ENCODE measurements around the gene EME1. TPM values are rescaled to one million over a fixed set of nuclear protein-coding genes. Genes with fewer than 3 reads are reported as not detected.

EME1 gene
- total RNA-seq, 1 experiment from 2014 or later: 20.0 TPM

GRCh38 chr17:50345432-50346312 is 27.4 kb upstream of the EME1 start, which contains the start of gene XYLT2:
Gene XYLT2, plus strand, starts transcription at chr17:50346126. Its CDS starts 15 bp downstream, at chr17:50346141.
- CTCF ChIA-PET: interaction anchor here (0.6 kb wide), 1 partner anchor 60 kb away, joined by 3 read pairs; no protein-coding TSS in a partner anchor
- POLR2A ChIA-PET (ENCODE audit: unreplicated experiment): interaction anchor here (0.6 kb wide), 1 partner anchor 23 kb away, joined by 3 read pairs; no protein-coding TSS in a partner anchor
- peak; percentile 83 for ATAC-seq
- Histone ChIP-seq H4K20me1 (ENCODE audit: low read length) (no peaks in the 10 kb centered on the region; the same call in 1 of the 2 replicates), H3K9me3 (ENCODE audit: low read length) (no peaks in the 10 kb centered on the region), H3K36me3 (ENCODE audit: low read depth, low read length) (no peaks in the 10 kb centered on the region), H3K27me3 (ENCODE audit: low read length) (no peaks in the 10 kb centered on the region), H3K4me2 (ENCODE audit: low read length) (peak within 1 kb of the TSS; percentile 99), H2AFZ (ENCODE audit: low read length) (peak within 1 kb of the TSS; percentile 93), H3K27ac (ENCODE audit: low read length) (no peak within 1 kb of the TSS), H3K79me2 (ENCODE audit: low read length) (peaks cover 30% of the 10 kb centered on the region), H3K4me1 (ENCODE audit: insufficient read depth, low read length) (peaks cover 26% of the 10 kb centered on the region), H3K9ac (ENCODE audit: low read length) (peak within 1 kb of the TSS; percentile 78), H3K4me3 (ENCODE audit: low read length) (peak within 1 kb of the TSS; percentile 95), H3K9me2 (replicated peaks; ENCODE audit: low read length) (no peaks in the 10 kb centered on the region), H3F3A (ENCODE audit: low read length, unreplicated experiment) (no peaks in the 10 kb centered on the region)
- TF ChIP-seq CTCF (conservative IDR thresholded peaks at IDR 0.05; ENCODE audit: low read depth, low read length) (no peak), EZH2 (IDR thresholded peaks at IDR 0.05; ENCODE audit: low read length, unreplicated experiment) (no peak), EZH2phosphoT487 (IDR thresholded peaks at IDR 0.05; ENCODE audit: borderline replicate concordance, low read length) (no peak)
- DNase-seq: peak; percentile 93
- intact Hi-C loops (cut with micrococcal nuclease): no loop called here
- BruUV-seq (replicated peaks): TSS peak; percentile 82

- peak; percentile 43 for ATAC-seq
Observed at GRCh38 chr17:50346313-50347116, 26.5 kb upstream of the EME1 start.

More at GRCh38 chr17:50346313-50347116, 26.5 kb upstream of the EME1 start:
- Histone ChIP-seq H3K79me2 (ENCODE audit: low read length) (peaks cover 30% of the 10 kb centered on the region), H3K9ac (ENCODE audit: low read length) (peak overlapping the region; percentile 78), H3K27ac (ENCODE audit: low read length) (no peak overlapping the region), H3K4me2 (ENCODE audit: low read length) (peak overlapping the region; percentile 95), H3K27me3 (ENCODE audit: low read length) (no peaks in the 10 kb centered on the region), H4K20me1 (ENCODE audit: low read length) (no peaks in the 10 kb centered on the region; the same call in 1 of the 2 replicates), H2AFZ (ENCODE audit: low read length) (peak overlapping the region; percentile 64), H3K9me3 (ENCODE audit: low read length) (no peaks in the 10 kb centered on the region), H3K4me3 (ENCODE audit: low read length) (peak overlapping the region; percentile 95), H3K36me3 (ENCODE audit: low read depth, low read length) (no peaks in the 10 kb centered on the region), H3F3A (ENCODE audit: low read length, unreplicated experiment) (no peaks in the 10 kb centered on the region), H3K9me2 (replicated peaks; ENCODE audit: low read length) (no peaks in the 10 kb centered on the region), H3K4me1 (ENCODE audit: insufficient read depth, low read length) (peaks cover 26% of the 10 kb centered on the region)
- intact Hi-C loops (cut with micrococcal nuclease): no loop called here
- peak; percentile 39 for DNase-seq
- BruUV-seq (replicated peaks): no TSS peak
- TF ChIP-seq CTCF (conservative IDR thresholded peaks at IDR 0.05; ENCODE audit: low read depth, low read length) (no peak), EZH2phosphoT487 (IDR thresholded peaks at IDR 0.05; ENCODE audit: borderline replicate concordance, low read length) (no peak), EZH2 (IDR thresholded peaks at IDR 0.05; ENCODE audit: low read length, unreplicated experiment) (no peak)
- ChIA-PET CTCF (interaction anchor here (0.6 kb wide), 1 partner anchor 14 kb away, joined by 10 read pairs; no protein-coding TSS in a partner anchor), POLR2A (ENCODE audit: unreplicated experiment) (interaction anchor here (0.6 kb wide), 1 partner anchor 24 kb away, joined by 3 read pairs; no protein-coding TSS in a partner anchor)
